Measurements from ENCODE around the gene MAB21L4. TPM values are rescaled to one million over a fixed set of nuclear protein-coding genes. Genes with fewer than 3 reads are reported as not detected.

MAB21L4 gene
- polyA plus RNA-seq, 2 of the 4 experiments (the other 2 are of a cell fraction) = not detected

- FAIRE-seq = no peak
- H3K4me3 ChIP-seq = no peak overlapping the region
- peak in 1 of 2 experiments; percentile 28; a peak in 3 of 6 replicates for ATAC-seq
- H3K27ac ChIP-seq = no peak overlapping the region
- no peak for DNase-seq (ENCODE audit: low read depth in 1 of 2, low spot score in 1 of 2)
- no peaks in the 10 kb centered on the region for H3K4me1 ChIP-seq
- WGBS (ENCODE audit: missing lambda C conversion rate) = 74% methylated on average over 22 of the region's 33 CpGs
- no peaks in the 10 kb centered on the region for H3K9me3 ChIP-seq
- no peak overlapping the region for H3K4me2 ChIP-seq
- POLR2A ChIA-PET = no interaction called here
- no peak for TF ChIP-seq CHD2 (IDR thresholded peaks at IDR 0.05; ENCODE audit: low read length, partially characterized antibody)
- TF ChIP-seq KDM5A (IDR thresholded peaks at IDR 0.05) = no peak
- TF ChIP-seq EHF (CRISPR knock-in tag; IDR thresholded peaks at IDR 0.05) = no peak
- TF ChIP-seq JUN (IDR thresholded peaks at IDR 0.05) = no peak
- no peak for TF ChIP-seq HOXA7 (CRISPR knock-in tag; IDR thresholded peaks at IDR 0.05)
- no peak for TF ChIP-seq MAX (IDR thresholded peaks at IDR 0.05)
- TF ChIP-seq GATA3 (IDR thresholded peaks at IDR 0.05; ENCODE audit: borderline replicate concordance) = no peak
- no peak for TF ChIP-seq HOXB13 (CRISPR knock-in tag; IDR thresholded peaks at IDR 0.05; ENCODE audit: low read depth)
- no peak for TF ChIP-seq SREBF2 (IDR thresholded peaks at IDR 0.05)
- no peak for TF ChIP-seq JUNB (IDR thresholded peaks at IDR 0.05)
- TF ChIP-seq RNF2 (IDR thresholded peaks at IDR 0.05; ENCODE audit: borderline replicate concordance, low read depth) = no peak
- TF ChIP-seq KDM1A (IDR thresholded peaks at IDR 0.05; ENCODE audit: low read depth) = no peak
- CTCF ChIA-PET = interaction anchor here (1.3 to 1.4 kb wide), 3 partner anchors 9 to 40 kb away, joined by 3 to 9 read pairs (median 4); no protein-coding TSS in a partner anchor
Measured at GRCh38 chr2:240873805-240874714, 21.9 kb downstream of the MAB21L4 start.

GRCh38 chr2:240873098-240873788 lies 22.7 kb downstream of the MAB21L4 start:
- 87% methylated on average over 13 of the region's 21 CpGs for WGBS (ENCODE audit: missing lambda C conversion rate)
- POLR2A ChIA-PET = no interaction called here
- Histone ChIP-seq H3K4me1 (no peaks in the 10 kb centered on the region), H3K4me2 (no peak overlapping the region), H3K27ac (no peak overlapping the region), H3K4me3 (no peak overlapping the region), H3K9me3 (no peaks in the 10 kb centered on the region)
- DNase-seq (ENCODE audit: low read depth in 1 of 2, low spot score in 1 of 2) (no peak), FAIRE-seq (no peak), ATAC-seq (no peak)
- TF ChIP-seq KDM1A (IDR thresholded peaks at IDR 0.05; ENCODE audit: low read depth) (no peak), PBX3 (IDR thresholded peaks at IDR 0.05) (no peak), NFE2L2 (conservative IDR thresholded peaks at IDR 0.05; ENCODE audit: low read length) (no peak), CHD4 (IDR thresholded peaks at IDR 0.05; ENCODE audit: borderline replicate concordance) (no peak), NPAS2 (CRISPR knock-in tag; IDR thresholded peaks at IDR 0.05; ENCODE audit: borderline replicate concordance) (no peak), REST (IDR thresholded peaks at IDR 0.05) (no peak), ZNF302 (CRISPR knock-in tag; IDR thresholded peaks at IDR 0.05) (no peak), EP300 (IDR thresholded peaks at IDR 0.05) (no peak), JUNB (IDR thresholded peaks at IDR 0.05) (no peak), ESRRA (IDR thresholded peaks at IDR 0.05; ENCODE audit: borderline replicate concordance, low read length) (no peak), CEBPB (IDR thresholded peaks at IDR 0.05) (no peak), JUN (IDR thresholded peaks at IDR 0.05) (no peak), MAX (IDR thresholded peaks at IDR 0.05) (no peak)
- CTCF ChIA-PET = interaction anchor here (1.3 to 1.4 kb wide), 3 partner anchors 9 to 41 kb away, joined by 3 to 9 read pairs (median 4); no protein-coding TSS in a partner anchor

Measured in A549 (cell line).